Prostate gland (tissue), 2 donors: ENCODE results near the gene B4GALT4. TPM values are rescaled to one million over a fixed set of nuclear protein-coding genes. Genes with fewer than 3 reads are reported as not detected.

Experiments used
- DNase-seq: peaks from one replicate; pipeline ENCODE4 v3.0.0-alpha.2; 2019; ENCODE audit warnings: low spot score
- H3K27ac ChIP-seq, 2 donors: fragments of 200-600 bp; sonication (generic); 2 replicates each; pipeline ENCODE4 v1.5.1; 2017 to 2019
- H3K27me3 ChIP-seq: fragments of 200-600 bp; sonication (generic); replicated peaks from 2 replicates; pipeline ENCODE4 v1.5.1; 2019; ENCODE audit not compliant: insufficient read depth
- H3K36me3 ChIP-seq, 2 donors: fragments of 200-600 bp; sonication (generic); 1 replicate in 1 of 2; 2 replicates in 1 of 2; pipeline versions ENCODE4 v1.5.1 to v1.8.1; 2017 to 2019
- H3K4me1 ChIP-seq: fragments of 200-600 bp; sonication (generic); replicated peaks from 2 replicates; pipeline ENCODE4 v1.5.1; 2019
- H3K4me3 ChIP-seq, 2 donors: fragments of 200-600 bp; sonication (generic); 2 replicates each; pipeline ENCODE4 v1.5.1; 2017 to 2019
- H3K9me3 ChIP-seq: fragments of 200-600 bp; sonication (generic); 2 replicates; pipeline ENCODE4 v1.5.1; 2017
- CTCF ChIP-seq, 4 experiments: fragments of 200-600 bp in 2 of 4; fragments of 450-650 bp in 2 of 4; sonication (generic) in 2 of 4; IDR thresholded peaks; 1 replicate in 3 of 4; 2 replicates in 1 of 4; pipeline ENCODE4 v1.5.1; 2016 to 2019; ENCODE audit warnings: antibody characterized with exemption in 4 of 4, mild to moderate bottlenecking in 2 of 4, moderate library complexity in 2 of 4
- POLR2A ChIP-seq: fragments of 450-650 bp; IDR thresholded peaks from one replicate; pipeline ENCODE4 v1.6.1; 2016; ENCODE audit warnings: antibody characterized with exemption, mild to moderate bottlenecking
- POLR2AphosphoS5 ChIP-seq: sonication (generic); formaldehyde crosslinking; IDR thresholded peaks from one replicate; pipeline ENCODE4 v1.6.1; 2017; ENCODE audit warnings: antibody characterized with exemption
- WGBS: methylation state at CpG from one replicate; pipeline ENCODE4 v1.1.5; 2018; 5-methylcytosine and 5-hydroxymethylcytosine counted together
- intact Hi-C: fragments of 100-400 bp; cut with DNase I; formaldehyde crosslinking; loops from one replicate; pipeline ENCODE4 v1.14.2; 2022
- total RNA-seq, 2 donors: library from RNA; depleted of rRNA; stranded (reverse); fragments of >200 nt; gene quantifications; one replicate each; pipeline ENCODE4 v1.1.0, GENCODE V29; 2016

B4GALT4 gene
- total RNA-seq, 2 donors from 2014 or later: 12.8 to 19.0 TPM

- Histone ChIP-seq H3K27ac (no peak overlapping the region), H3K27me3 (no peaks in the 10 kb centered on the region), H3K9me3 (no peaks in the 10 kb centered on the region), H3K4me3 (no peak overlapping the region), H3K36me3 (no peaks in the 10 kb centered on the region), H3K4me1 (no peaks in the 10 kb centered on the region)
- intact Hi-C loops: no loop called here
- TF ChIP-seq POLR2A (no peak), POLR2AphosphoS5 (no peak), CTCF (IDR thresholded peaks at IDR 0.05) (no peak)
- no peak for DNase-seq
These were observed 53.4 kb downstream of the B4GALT4 start for GRCh38 chr3:119187266-119187665.

GRCh38 chr3:119184796-119185570 lies 55.7 kb downstream of the B4GALT4 start:
- no peaks in the 10 kb centered on the region for H3K9me3 ChIP-seq
- TF ChIP-seq CTCF (IDR thresholded peaks at IDR 0.05) (no peak), POLR2A (no peak), POLR2AphosphoS5 (peak; percentile 34)
- no peaks in the 10 kb centered on the region for H3K27me3 ChIP-seq
- no peak for DNase-seq
- no peaks in the 10 kb centered on the region for H3K4me1 ChIP-seq
- no peaks in the 10 kb centered on the region for H3K36me3 ChIP-seq
- H3K4me3 ChIP-seq: no peak overlapping the region
- 65% methylated on average over 7 of the region's 7 CpGs for WGBS
- intact Hi-C loops: no loop called here
- H3K27ac ChIP-seq: no peak overlapping the region

- Histone ChIP-seq H3K9me3 (no peaks in the 10 kb centered on the region), H3K4me3 (no peak overlapping the region), H3K27me3 (no peaks in the 10 kb centered on the region), H3K4me1 (no peaks in the 10 kb centered on the region), H3K36me3 (no peaks in the 10 kb centered on the region), H3K27ac (no peak overlapping the region)
- no peak for DNase-seq
- TF ChIP-seq POLR2A (no peak), POLR2AphosphoS5 (no peak), CTCF (IDR thresholded peaks at IDR 0.05) (no peak)
- WGBS: 76% methylated on average over 9 of the region's 9 CpGs
- intact Hi-C loops: no loop called here
These were observed 56.6 kb downstream of the B4GALT4 start for GRCh38 chr3:119184111-119184510.

- WGBS: 71% methylated on average over 3 of the region's 3 CpGs
- Histone ChIP-seq H3K36me3 (no peaks in the 10 kb centered on the region), H3K4me1 (no peaks in the 10 kb centered on the region), H3K4me3 (no peak overlapping the region), H3K27me3 (no peaks in the 10 kb centered on the region), H3K9me3 (no peaks in the 10 kb centered on the region), H3K27ac (no peak overlapping the region)
- no peak for TF ChIP-seq CTCF (IDR thresholded peaks at IDR 0.05)
- no peak for TF ChIP-seq POLR2AphosphoS5
- intact Hi-C loops: no loop called here
- DNase-seq: no peak
These were observed 58.9 kb downstream of the B4GALT4 start for GRCh38 chr3:119181765-119182164.

- no peak overlapping the region for H3K27ac ChIP-seq
- TF ChIP-seq POLR2A (no peak), POLR2AphosphoS5 (no peak), CTCF (IDR thresholded peaks at IDR 0.05) (no peak)
- no peaks in the 10 kb centered on the region for H3K27me3 ChIP-seq
- intact Hi-C loops: no loop called here
- no peak for DNase-seq
- no peaks in the 10 kb centered on the region for H3K9me3 ChIP-seq
- no peak overlapping the region for H3K4me3 ChIP-seq
- WGBS: 64% methylated on average over 4 of the region's 4 CpGs
- H3K36me3 ChIP-seq: no peaks in the 10 kb centered on the region
- H3K4me1 ChIP-seq: no peaks in the 10 kb centered on the region
These were observed 63.4 kb downstream of the B4GALT4 start for GRCh38 chr3:119177321-119177720.
